Stimulated activated naive CD8-positive, alpha-beta T cell treated with anti-CD3 and anti-CD28 coated beads, Interleukin-15, amount 100 ng/mL, for 72 hours (primary cell): ENCODE data around the gene TCF4.

Source experiments
- ATAC-seq: fragments of 150-1000 bp; cut with Tn5 transposase; 2 replicates; pipeline ENCODE4 v1.10.0; 2021; ENCODE audit warnings: mild to moderate bottlenecking, moderate library complexity
- DNase-seq, 2 donors: peaks; one replicate each; pipeline ENCODE4 v3.0.0; 2021 to 2022
- H3K27ac Mint-ChIP-seq, 2 donors: one replicate each; pipeline ENCODE4 v1.8.0; 2022; ENCODE audit warnings: mild to moderate bottlenecking in 2 of 2, mixed read lengths in 2 of 2, moderate library complexity in 2 of 2
- H3K27me3 Mint-ChIP-seq: one replicate; pipeline ENCODE4 v1.8.0; 2022; ENCODE audit warnings: mixed read lengths
- H3K4me1 Mint-ChIP-seq: one replicate; pipeline ENCODE4 v1.8.0; 2022; ENCODE audit warnings: mild to moderate bottlenecking, mixed read lengths
- H3K4me3 Mint-ChIP-seq, 2 donors: one replicate each; pipeline ENCODE4 v1.8.0; 2022; ENCODE audit warnings: mild to moderate bottlenecking in 2 of 2, mixed read lengths in 2 of 2, moderate library complexity in 1 of 2
- H3K9me3 Mint-ChIP-seq, 2 donors: one replicate each; pipeline ENCODE4 v1.8.0; 2022; ENCODE audit warnings: mixed read lengths in 2 of 2

TCF4 gene

GRCh38 chr18:55240978-55241377, 347.0 kb downstream of the TCF4 start:
- Mint-ChIP-seq H3K4me1 (no peaks in the 10 kb centered on the region), H3K4me3 (no peak overlapping the region), H3K27ac (no peak overlapping the region), H3K27me3 (no peaks in the 10 kb centered on the region), H3K9me3 (no peaks in the 10 kb centered on the region)
- ATAC-seq (no peak), DNase-seq (no peak)

- Mint-ChIP-seq H3K9me3 (no peaks in the 10 kb centered on the region), H3K4me3 (no peak overlapping the region), H3K27ac (no peak overlapping the region), H3K4me1 (no peaks in the 10 kb centered on the region), H3K27me3 (no peaks in the 10 kb centered on the region)
- ATAC-seq = no peak
- DNase-seq = no peak
These were observed 348.3 kb downstream of the TCF4 start for GRCh38 chr18:55239740-55240139.

GRCh38 chr18:55237660-55238059, 350.3 kb downstream of the TCF4 start:
- no peak overlapping the region for H3K4me3 Mint-ChIP-seq
- no peaks in the 10 kb centered on the region for H3K27me3 Mint-ChIP-seq
- H3K4me1 Mint-ChIP-seq = no peaks in the 10 kb centered on the region
- ATAC-seq = no peak
- no peak overlapping the region for H3K27ac Mint-ChIP-seq
- H3K9me3 Mint-ChIP-seq = no peaks in the 10 kb centered on the region
- DNase-seq = no peak

GRCh38 chr18:55236150-55236931, 351.7 kb downstream of the TCF4 start:
- no peaks in the 10 kb centered on the region for H3K27me3 Mint-ChIP-seq
- ATAC-seq (no peak), DNase-seq (no peak)
- no peaks in the 10 kb centered on the region for H3K9me3 Mint-ChIP-seq
- H3K27ac Mint-ChIP-seq = no peak overlapping the region
- H3K4me3 Mint-ChIP-seq = no peak overlapping the region
- H3K4me1 Mint-ChIP-seq = no peaks in the 10 kb centered on the region

- no peaks in the 10 kb centered on the region for H3K4me1 Mint-ChIP-seq
- no peak overlapping the region for H3K27ac Mint-ChIP-seq
These were observed 352.9 kb downstream of the TCF4 start for GRCh38 chr18:55235094-55235461.

GRCh38 chr18:55234366-55235093, 353.5 kb downstream of the TCF4 start:
- no peak overlapping the region for H3K27ac Mint-ChIP-seq
- ATAC-seq (peak; percentile 78), DNase-seq (peak; percentile 49 to 50)

More at GRCh38 chr18:55235094-55235461, 352.9 kb downstream of the TCF4 start:
- no peaks in the 10 kb centered on the region for H3K9me3 Mint-ChIP-seq
- H3K4me3 Mint-ChIP-seq = no peak overlapping the region
- no peak for ATAC-seq
- no peaks in the 10 kb centered on the region for H3K27me3 Mint-ChIP-seq
- no peak for DNase-seq

GRCh38 chr18:55233857-55234256, 354.1 kb downstream of the TCF4 start:
- H3K27ac Mint-ChIP-seq = no peak overlapping the region
- no peaks in the 10 kb centered on the region for H3K4me1 Mint-ChIP-seq
- ATAC-seq (no peak), DNase-seq (no peak)
- H3K9me3 Mint-ChIP-seq = no peaks in the 10 kb centered on the region
- no peaks in the 10 kb centered on the region for H3K27me3 Mint-ChIP-seq
- no peak overlapping the region for H3K4me3 Mint-ChIP-seq

More at GRCh38 chr18:55234366-55235093, 353.5 kb downstream of the TCF4 start:
- H3K4me3 Mint-ChIP-seq = no peak overlapping the region
- H3K27me3 Mint-ChIP-seq = no peaks in the 10 kb centered on the region
- no peaks in the 10 kb centered on the region for H3K4me1 Mint-ChIP-seq
- no peaks in the 10 kb centered on the region for H3K9me3 Mint-ChIP-seq

GRCh38 chr18:55232506-55232905, 355.5 kb downstream of the TCF4 start:
- ATAC-seq (no peak), DNase-seq (no peak)
- no peak overlapping the region for H3K4me3 Mint-ChIP-seq
- H3K27me3 Mint-ChIP-seq = no peaks in the 10 kb centered on the region
- no peak overlapping the region for H3K27ac Mint-ChIP-seq
- H3K4me1 Mint-ChIP-seq = no peaks in the 10 kb centered on the region
- no peaks in the 10 kb centered on the region for H3K9me3 Mint-ChIP-seq

- no peaks in the 10 kb centered on the region for H3K9me3 Mint-ChIP-seq
- H3K27me3 Mint-ChIP-seq = no peaks in the 10 kb centered on the region
- no peak overlapping the region for H3K27ac Mint-ChIP-seq
- DNase-seq = no peak
- H3K4me3 Mint-ChIP-seq = no peak overlapping the region
- no peaks in the 10 kb centered on the region for H3K4me1 Mint-ChIP-seq
- no peak for ATAC-seq
These were observed 358.3 kb downstream of the TCF4 start for GRCh38 chr18:55229682-55230081.

GRCh38 chr18:55228707-55229106, 359.3 kb downstream of the TCF4 start:
- no peak overlapping the region for H3K4me3 Mint-ChIP-seq

GRCh38 chr18:55228191-55228590, 359.8 kb downstream of the TCF4 start:
- H3K9me3 Mint-ChIP-seq = no peaks in the 10 kb centered on the region
- no peak overlapping the region for H3K27ac Mint-ChIP-seq
- no peak for ATAC-seq
- H3K27me3 Mint-ChIP-seq = no peaks in the 10 kb centered on the region
- no peak overlapping the region for H3K4me3 Mint-ChIP-seq
- H3K4me1 Mint-ChIP-seq = no peaks in the 10 kb centered on the region
- no peak for DNase-seq

More at GRCh38 chr18:55228707-55229106, 359.3 kb downstream of the TCF4 start:
- Mint-ChIP-seq H3K4me1 (no peaks in the 10 kb centered on the region), H3K9me3 (no peaks in the 10 kb centered on the region), H3K27ac (no peak overlapping the region), H3K27me3 (no peaks in the 10 kb centered on the region)
- DNase-seq (no peak), ATAC-seq (no peak)

- H3K27me3 Mint-ChIP-seq = no peaks in the 10 kb centered on the region
- DNase-seq (no peak), ATAC-seq (no peak)
- H3K9me3 Mint-ChIP-seq = no peaks in the 10 kb centered on the region
- no peak overlapping the region for H3K4me3 Mint-ChIP-seq
- H3K27ac Mint-ChIP-seq = no peak overlapping the region
- no peaks in the 10 kb centered on the region for H3K4me1 Mint-ChIP-seq
These were observed 360.2 kb downstream of the TCF4 start for GRCh38 chr18:55227771-55228170.

- Mint-ChIP-seq H3K4me3 (no peak overlapping the region), H3K4me1 (no peaks in the 10 kb centered on the region), H3K27me3 (no peaks in the 10 kb centered on the region), H3K9me3 (no peaks in the 10 kb centered on the region), H3K27ac (no peak overlapping the region)
- DNase-seq (no peak), ATAC-seq (no peak)
These were observed 361.9 kb downstream of the TCF4 start for GRCh38 chr18:55226044-55226443.

GRCh38 chr18:55224086-55224625, 363.8 kb downstream of the TCF4 start:
- Mint-ChIP-seq H3K4me3 (no peak overlapping the region), H3K27ac (no peak overlapping the region), H3K9me3 (no peaks in the 10 kb centered on the region), H3K4me1 (no peaks in the 10 kb centered on the region), H3K27me3 (no peaks in the 10 kb centered on the region)
- no peak for DNase-seq
- ATAC-seq = no peak

- Mint-ChIP-seq H3K9me3 (no peaks in the 10 kb centered on the region), H3K4me3 (no peak overlapping the region), H3K4me1 (no peaks in the 10 kb centered on the region), H3K27ac (no peak overlapping the region), H3K27me3 (no peaks in the 10 kb centered on the region)
- ATAC-seq (no peak), DNase-seq (no peak)
These were observed 366.4 kb downstream of the TCF4 start for GRCh38 chr18:55221622-55222021.

- DNase-seq (no peak), ATAC-seq (no peak)
- no peaks in the 10 kb centered on the region for H3K4me1 Mint-ChIP-seq
- H3K27ac Mint-ChIP-seq = no peak overlapping the region
- H3K9me3 Mint-ChIP-seq = no peaks in the 10 kb centered on the region
- no peaks in the 10 kb centered on the region for H3K27me3 Mint-ChIP-seq
- H3K4me3 Mint-ChIP-seq = no peak overlapping the region
These were observed 367.5 kb downstream of the TCF4 start for GRCh38 chr18:55220523-55220922.
